GM21447 (cell line): ENCODE measurements around the gene IL6ST.
"Not testable (repeated sequence)": the region's sequence is repeated elsewhere in the genome, so short reads cannot be mapped to it uniquely, and the experiment has no call there.

ENCODE experiments used
- ATAC-seq: cut with Tn5 transposase; IDR thresholded peaks from one replicate; pipeline ENCODE4 v1.9.1; 2021; ENCODE audit not compliant: unreplicated experiment

The IL6ST gene

GRCh38 chr5:56006094-56006493, 11.3 kb upstream of the IL6ST start:
- no peak for ATAC-seq

DNA sequence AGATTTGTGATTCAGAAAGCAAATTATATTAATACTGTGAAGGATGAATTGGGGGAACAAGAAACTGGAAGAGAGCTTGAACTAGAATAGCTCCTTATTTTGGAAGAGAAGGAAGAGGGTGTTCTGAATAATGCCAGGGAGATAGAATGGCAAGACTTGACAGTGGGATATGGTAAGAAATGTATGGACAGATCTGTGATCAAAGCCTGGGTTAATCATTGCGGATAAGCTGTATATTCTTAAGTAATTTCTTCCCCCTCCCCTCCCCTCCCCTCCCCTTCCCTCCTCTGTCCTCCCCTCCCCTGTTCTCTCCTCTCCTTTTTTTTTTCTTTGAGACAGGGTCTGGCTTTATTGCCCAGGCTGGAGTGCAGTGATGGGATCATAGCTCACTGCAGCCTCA, 10.1 kb upstream of the IL6ST start:
- no peak for ATAC-seq

- no peak for ATAC-seq
Measured at GRCh38 chr5:56003679-56004078, 8.9 kb upstream of the IL6ST start.

DNA sequence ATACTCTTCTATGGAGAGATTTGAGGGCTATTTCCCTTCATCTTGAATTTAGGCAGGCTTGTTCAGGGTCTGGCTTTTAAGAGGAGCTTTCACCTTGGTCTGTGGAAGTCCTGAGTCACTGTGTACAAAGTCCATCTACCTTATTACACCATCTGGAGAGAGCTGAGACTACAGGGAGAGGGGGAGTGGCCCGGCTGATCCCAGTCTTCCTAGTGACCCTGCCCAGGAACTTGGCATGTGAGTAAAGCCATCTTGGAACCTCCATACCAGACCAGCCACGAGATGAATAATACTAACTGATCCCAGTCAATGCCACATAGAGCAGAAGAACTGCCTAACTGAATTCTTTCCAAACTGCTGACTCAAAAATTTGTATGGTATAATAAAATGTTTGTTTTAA, 8.4 kb upstream of the IL6ST start:
- no peak for ATAC-seq

DNA sequence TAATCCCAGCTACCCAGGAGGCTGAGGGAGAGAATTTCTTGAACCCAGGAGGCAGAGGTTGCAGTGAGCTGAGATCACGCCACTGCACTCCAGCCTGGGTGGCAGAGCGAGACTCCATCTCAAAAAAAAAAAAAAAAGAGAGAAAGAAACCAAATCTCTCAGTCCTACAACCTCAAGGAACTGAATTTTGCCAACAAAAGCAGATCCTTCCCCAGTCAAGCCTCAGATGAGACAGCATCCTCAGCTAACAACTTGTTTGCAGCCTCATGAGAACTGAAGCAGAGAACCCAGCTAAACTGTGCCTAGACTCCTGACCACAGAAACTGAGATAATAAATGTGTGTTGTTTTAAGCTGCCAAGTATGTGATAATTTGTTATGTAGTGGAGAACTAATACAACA, 7.5 kb upstream of the IL6ST start:
- ATAC-seq: no peak

GRCh38 chr5:56000221-56000620, 5.5 kb upstream of the IL6ST start:
- not testable (repeated sequence) for ATAC-seq

DNA sequence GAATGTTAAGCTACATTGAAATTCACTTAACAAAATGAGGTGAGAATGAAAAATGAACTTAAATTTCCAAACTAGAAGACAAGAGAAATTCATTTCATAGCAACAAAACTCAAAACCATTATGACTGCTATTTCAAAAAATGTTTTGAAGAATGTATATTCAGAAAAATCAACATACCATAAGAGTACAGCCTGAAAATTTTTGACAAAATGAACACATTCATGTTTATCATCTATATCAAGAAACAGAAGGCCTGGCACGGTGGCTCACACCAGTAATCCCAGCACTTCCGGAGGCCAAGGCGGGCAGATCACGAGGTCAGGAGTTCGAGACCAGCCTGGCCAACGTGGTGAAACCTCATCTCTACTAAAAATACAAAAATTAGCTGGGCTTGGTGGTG, 4.2 kb upstream of the IL6ST start:
- ATAC-seq: no peak

GRCh38 chr5:55997742-55998351, 3.1 kb upstream of the IL6ST start:
- ATAC-seq: no peak

- peak; percentile 89 for ATAC-seq
Measured at GRCh38 chr5:55994998-55995914, 493 bp upstream of the IL6ST start.

- no peak for ATAC-seq
Measured at GRCh38 chr5:55993731-55994494, 850 bp downstream of the IL6ST start.

DNA sequence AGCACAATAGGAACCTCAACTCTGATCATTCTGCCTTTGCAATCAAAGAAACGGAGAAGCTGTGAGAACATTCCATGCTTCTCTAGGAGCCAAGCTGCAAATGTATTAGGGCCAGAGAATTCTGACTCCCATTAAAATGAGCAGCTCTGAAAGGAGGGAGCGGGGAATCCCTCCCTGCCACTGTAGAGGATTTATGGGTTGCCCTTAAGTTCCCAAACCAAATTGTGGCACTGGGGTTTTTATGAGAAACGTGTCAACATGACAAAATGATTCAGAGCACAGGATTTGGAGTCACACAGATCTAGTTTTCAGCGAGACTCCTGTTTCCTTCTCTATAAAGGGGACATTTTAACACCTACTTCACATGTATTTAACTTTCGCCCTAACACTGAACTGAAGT, 1.8 kb downstream of the IL6ST start:
- ATAC-seq: no peak

DNA sequence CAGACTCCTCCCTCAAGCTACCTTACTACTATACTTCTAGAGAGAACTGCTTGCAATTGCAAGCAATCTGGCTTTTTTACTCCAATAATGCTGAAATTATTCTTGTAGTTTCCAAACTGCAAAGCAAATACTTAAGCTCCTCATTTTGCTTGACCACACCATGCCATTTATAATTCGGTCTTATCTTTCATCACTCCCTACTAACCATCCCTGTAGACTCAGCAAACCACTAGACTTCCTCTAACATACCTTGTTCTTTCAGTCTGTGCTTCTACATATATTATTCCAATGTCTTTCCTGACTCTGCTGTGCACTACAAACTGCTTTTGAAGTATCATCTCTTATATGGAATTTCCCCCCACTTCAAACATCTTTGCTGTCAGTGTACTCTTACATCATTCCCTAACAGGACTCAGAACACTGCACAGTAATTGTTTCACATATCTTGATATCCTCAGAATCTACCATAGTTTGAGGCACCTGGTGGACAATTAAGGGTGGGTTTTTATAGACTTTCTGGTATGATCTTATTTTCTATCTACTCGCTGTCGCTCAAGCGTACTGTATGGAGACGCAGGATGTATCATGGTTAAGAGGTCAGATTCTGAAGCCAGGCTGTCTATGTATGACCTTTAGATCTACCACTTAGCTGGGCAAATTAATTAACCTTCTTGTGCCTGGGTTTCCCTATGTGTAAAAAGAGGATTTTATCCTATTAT, 2.8 kb downstream of the IL6ST start:
- ATAC-seq: no peak

DNA sequence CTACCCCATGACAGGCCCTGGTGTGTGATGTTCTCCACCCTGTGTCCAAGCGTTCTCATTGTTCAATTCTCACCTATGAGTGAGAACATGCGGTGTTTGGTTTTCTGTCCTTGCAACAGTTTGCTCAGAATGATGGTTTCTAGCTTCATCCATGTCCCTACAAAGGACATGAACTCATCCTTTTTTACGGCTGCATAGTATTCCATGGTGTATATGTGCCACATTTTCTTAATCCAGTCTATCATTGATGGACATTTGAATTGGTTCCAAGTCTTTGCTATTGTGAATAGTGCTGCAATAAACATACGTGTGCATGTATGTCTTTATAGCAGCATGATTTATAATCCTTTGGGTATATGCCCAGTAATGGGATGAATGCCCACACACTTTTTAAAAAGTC, 3.9 kb downstream of the IL6ST start:
- not testable (repeated sequence) for ATAC-seq

DNA sequence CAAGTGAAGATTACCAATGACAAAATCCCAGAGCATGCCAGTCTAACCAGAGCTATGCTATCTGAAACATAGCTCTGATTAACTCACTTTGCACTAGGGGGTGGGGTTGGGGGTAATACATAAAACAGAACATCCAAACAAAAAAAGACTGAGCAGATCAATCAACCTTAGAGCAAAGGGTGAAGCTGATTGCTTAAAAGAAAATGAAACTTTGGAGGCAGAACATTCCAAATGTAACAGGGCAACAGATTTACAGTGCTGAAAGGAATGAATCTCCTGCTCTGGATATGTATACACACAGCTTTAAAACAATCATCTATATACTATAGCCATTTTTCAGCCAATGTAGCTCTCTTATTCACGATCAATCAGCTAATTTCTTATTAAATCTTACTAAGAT, 4.9 kb downstream of the IL6ST start:
- ATAC-seq: no peak

DNA sequence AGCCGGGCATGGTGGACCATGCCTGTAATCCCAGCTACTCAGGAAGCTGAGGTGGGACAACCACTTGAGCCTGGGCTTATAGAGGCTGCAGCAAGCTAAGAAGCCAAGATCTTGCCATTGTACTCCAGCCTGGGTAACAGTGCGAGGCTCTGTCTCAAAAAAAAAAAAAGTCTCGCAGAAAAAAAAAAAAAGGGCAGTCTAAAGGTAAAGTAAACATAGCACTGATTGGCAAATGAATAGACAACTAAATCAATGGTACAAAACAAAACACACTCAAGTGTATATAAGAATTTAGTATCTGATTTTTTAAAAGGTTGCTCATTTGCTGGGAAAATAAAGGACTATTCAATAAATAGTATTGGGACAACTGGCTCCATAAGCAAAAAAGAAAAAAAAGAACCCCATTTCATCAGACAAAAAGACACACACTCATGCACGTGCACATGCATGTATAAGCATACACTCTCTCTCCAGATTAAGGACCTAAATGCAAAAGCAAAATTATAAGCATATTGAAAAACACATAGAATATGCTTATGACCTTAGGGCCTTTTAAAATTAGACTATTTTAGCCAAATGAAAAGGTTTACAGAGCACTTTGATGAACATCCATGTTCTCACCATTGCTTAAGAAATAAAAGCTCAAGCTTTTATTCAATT, 5.7 kb downstream of the IL6ST start:
- no peak for ATAC-seq

DNA sequence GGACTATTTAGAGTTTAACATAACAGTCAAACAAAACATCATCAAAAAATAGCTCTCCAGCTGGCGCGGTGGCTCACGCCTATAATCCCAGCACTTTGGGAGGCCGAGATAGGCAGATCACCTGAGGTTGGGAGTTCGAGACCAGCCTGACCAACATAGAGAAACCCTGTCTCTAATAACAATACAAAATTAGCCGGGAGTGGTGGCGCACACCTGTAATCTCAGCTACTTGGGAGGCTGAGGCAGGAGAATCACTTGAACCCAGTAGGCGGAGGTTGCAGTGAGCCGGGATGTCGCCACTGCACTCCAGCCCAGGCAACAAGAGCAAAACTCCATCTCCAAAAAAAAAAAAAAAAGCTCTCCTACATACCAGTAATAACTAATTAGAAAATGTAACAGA, 6.3 kb downstream of the IL6ST start:
- ATAC-seq: not testable (repeated sequence)

- ATAC-seq: no peak
Measured at GRCh38 chr5:55986931-55987330, 7.8 kb downstream of the IL6ST start.

DNA sequence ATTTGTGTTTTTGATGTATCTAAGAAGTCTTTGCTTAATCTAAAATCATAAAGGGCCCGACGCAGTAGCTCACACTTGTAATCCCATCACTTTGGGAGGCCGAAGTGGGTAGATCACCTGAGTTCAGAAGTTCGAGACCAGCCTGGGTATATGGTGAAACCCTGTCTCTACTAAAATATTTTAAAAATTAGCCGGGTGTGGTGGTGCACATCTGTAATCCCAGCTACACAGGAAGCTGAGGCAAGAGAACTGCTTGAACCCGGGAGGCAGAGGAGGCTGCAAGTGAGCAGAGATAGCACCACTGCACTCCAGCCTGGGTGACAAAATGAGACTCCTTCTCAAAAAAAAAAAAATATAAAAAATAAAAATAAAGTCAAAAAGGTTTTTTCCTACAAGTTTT, 9.6 kb downstream of the IL6ST start:
- ATAC-seq: no peak

DNA sequence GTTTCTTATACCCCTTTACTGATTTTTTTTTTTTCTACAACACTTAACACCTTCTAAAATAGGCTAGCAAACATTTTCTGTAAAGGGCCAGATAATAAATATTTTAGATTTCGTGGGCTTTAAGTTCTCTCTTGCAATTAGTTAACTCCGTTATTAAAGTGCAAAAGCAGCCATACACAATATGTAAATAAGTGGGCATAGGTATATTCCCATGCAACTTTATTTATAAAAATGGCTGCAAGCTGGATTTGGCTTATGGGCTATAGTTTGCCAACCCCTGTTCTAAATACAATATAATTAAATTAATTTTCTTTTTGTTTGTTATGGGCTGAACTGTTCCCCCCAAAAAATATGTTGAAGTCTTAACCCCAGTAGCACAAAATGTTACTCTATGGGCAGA, 10.8 kb downstream of the IL6ST start:
- no peak for ATAC-seq

DNA sequence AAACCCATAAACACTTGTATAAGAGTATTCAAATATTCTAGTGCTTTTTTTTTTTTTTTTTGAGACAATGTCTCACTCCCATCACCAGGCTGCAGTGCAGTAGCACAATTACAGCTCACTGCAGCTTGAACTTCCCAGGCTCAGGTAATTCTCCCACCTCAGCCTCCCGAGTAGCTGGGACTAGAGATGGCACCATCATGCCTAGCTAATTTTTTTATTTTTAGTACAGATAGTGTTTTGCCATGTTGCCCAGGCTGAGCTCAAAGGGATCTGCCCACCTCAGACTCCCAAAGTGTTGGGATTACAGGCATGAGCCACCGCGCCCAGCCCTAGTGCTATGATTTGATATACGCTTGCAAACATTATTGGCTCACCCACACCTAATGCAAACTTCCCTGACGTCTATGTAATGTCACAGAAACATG, 11.8 kb downstream of the IL6ST start:
- ATAC-seq: no peak

- no peak for ATAC-seq
Measured at GRCh38 chr5:55973296-55973695, 21.5 kb downstream of the IL6ST start.
